NCI-H526 (cell line): ENCODE measurements around the gene MBOAT7.
A peak's percentile ranks its signal among the peaks of the same experiment; 100 is the strongest.

Source experiments
- DNase-seq, 2 experiments: peaks; one replicate each; lab custom pipeline; 2025; lab: John Stamatoyannopoulos, UW

MBOAT7 gene

DNA sequence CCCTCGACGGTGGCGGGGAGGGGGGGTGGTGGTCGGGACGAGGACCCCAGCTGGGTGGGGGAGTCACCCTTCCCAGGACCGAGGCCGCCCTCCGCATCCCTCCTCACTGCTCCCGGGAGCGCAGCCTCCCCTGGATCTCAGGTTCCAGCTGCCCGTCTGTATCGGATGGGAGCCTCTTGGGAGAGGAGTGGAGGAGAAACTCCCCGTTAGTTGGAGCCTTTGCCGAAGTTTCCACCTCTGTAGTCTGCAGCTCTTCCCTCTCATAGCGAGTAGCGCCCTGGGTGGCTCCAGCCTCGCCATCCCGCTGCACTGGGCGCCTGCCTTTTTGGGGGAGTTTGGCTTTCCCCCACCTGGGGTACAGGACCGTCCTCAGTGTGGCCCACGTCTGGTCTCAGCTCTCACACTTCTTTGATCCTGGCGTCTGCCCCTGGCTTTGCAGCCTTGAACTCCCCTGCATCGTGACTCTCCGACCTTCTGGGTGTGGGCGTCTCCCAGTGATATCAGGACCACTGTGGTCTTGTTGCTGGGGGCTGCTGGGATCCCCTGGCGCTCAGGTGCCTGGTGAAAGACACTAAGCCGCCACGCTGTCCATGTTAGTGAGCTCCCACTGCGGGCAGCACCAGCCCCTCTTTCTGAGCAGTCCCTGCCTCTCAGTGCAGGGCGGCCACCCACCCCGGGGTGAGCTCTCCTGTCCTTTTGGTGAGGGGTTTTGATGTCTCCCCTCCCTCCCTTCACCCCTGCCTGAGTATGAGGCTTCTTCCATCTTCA, 50.7 kb downstream of the MBOAT7 start:
- peak in 1 of 2 experiments; percentile 53 for DNase-seq

DNA sequence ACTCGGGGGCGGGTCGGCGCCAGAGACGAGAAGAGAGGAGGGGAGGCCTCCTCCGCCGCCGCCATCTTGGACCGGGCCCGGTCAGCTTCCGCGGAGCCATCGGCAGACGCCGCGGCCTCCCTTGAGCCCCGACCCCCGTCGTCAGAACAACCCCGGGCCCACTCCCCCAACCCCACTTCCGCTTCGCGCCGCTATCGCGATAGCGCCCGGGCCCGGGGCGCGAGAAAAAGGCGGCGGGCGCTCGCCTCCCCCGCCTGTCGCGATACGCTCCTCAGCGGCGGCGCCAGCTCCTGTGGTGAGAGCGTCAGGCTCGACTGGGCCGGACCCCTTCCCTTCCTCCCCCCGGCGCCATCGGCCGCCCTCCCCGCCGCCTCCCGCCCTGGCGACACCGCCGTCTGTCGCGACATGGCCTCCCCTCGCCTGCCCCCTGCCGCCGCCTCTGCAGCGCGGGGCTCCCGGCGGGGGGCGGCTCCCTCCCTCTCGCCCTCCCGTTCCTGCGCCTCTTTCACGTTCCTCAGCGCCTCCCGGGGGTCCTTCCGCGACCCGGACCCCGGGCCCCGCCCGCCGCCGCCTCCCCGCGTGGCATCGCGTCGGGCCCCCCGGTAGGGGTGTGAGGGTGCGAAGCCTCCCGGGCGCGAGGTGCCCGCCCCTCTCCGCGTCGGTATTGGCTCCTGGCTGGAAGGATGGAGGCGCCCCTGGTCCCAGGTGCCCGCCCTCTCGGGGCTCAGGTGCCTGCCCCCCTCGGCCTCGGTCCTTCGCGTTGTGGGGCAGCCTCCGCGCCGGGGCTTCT, 51.5 kb downstream of the MBOAT7 start, which contains the start of gene CNOT3:
Gene CNOT3, plus strand, starts transcription at position 64 of the 790 bp plus-strand sequence. CDS start 5,217 bp downstream, outside the sequence.
- DNase-seq, result peak in 1 of 2 experiments; percentile 53

DNA sequence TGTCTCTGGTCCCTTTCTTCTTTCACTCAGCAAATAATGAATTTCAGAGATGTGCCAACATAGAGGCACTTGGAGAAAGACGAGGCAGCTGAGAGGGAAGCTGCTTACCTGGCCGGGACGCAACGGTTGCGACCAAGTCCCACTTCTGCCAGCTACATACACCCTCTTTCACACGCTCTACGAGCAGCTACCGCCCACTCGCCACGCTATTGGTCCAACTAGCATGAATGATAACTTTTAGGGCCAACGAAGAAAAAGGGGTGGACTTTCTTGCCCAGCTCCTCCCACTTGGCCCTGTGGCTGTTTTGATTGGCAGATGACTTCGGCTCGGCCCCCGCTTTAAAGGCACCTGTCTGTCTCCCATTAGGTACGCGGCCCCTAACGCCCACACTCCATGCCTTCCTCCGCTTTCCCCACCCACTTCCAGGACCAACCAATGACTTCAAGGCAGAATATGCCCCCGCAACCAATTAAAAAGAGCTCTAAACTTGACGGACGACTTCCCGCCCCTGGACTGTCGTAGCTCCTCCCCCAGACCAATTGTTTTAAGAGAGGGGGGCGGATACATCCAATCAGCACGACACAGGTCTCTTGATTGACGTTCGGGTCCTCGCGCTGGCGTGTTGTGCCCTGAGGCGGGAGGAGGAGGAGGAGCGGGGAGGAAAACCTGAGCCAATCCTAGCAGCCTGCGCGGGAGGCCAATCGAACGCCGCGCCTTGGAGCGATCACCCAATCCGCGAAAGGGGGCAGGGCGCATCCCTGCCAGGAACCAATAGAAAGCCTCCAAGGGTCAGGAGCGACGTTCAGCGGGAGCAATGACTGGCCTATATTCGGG, 52.3 kb downstream of the MBOAT7 start:
- peak; percentile 100 for DNase-seq

DNA sequence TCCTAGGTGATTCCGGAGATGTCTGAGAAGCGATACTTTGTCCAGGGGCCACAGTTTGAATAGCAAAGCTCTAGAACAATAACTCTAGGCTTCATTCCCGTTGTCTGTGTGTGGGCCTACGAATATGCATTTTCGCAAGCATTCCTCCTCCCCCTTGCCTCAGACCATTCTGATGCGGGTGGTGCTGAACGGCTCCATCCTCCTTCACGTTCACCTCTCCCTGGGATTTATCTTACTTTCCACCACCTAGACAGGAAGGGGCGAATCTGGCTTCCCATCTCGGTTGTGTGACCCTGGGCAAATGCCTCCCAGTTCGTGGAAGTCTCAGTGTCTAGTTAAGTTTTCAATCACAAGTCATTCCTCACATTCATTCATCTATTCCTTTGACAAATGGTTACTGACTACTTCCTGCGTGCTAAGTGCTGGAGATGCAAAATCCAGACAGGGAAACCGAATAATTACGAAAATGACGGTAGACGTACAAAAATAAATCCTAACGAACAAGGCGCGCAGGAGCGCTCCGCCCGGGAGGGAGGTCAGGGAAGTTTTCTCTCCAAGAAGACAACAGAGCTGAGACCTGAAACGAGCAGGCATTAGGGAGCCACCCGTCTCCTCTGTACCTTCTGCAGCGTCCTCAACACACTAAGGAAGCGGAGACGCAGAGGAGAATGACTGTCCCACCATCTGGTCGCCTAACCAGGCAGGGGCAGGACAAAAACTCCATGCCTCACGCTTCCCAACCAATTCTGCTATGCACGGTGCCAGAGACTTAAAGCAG, 53.1 kb downstream of the MBOAT7 start:
- peak; percentile 71 to 78 for DNase-seq

DNA sequence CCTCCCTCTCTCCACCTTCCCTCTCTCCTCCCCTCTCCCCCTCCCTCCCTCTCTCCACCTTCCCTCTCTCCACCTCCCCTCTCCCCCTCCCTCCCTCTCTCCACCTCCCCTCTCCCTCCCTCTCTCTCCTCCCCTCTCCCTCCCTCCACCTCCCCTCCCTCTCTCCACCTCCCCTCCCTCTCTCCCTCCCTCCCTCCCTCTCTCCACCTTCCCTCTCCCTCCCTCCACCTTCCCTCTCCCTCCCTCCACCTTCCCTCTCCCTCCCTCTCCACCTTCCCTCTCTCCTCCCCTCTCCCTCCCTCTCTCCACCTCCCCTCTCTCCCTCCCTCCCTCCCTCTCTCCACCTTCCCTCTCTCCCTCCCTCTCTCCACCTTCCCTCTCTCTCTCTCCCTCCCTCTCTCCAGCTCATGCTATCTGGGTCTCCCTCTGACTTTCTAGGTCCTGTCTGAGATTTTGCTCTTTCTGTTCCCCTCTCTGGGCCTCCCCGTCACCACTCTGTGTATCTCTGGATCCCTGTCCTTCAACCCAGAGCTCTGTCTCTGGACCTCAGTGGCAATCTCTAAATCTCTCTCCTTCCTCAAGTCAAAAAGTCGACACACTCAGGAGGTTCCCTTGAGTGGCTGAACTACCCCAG, 55.3 kb downstream of the MBOAT7 start:
- no peak for DNase-seq

DNA sequence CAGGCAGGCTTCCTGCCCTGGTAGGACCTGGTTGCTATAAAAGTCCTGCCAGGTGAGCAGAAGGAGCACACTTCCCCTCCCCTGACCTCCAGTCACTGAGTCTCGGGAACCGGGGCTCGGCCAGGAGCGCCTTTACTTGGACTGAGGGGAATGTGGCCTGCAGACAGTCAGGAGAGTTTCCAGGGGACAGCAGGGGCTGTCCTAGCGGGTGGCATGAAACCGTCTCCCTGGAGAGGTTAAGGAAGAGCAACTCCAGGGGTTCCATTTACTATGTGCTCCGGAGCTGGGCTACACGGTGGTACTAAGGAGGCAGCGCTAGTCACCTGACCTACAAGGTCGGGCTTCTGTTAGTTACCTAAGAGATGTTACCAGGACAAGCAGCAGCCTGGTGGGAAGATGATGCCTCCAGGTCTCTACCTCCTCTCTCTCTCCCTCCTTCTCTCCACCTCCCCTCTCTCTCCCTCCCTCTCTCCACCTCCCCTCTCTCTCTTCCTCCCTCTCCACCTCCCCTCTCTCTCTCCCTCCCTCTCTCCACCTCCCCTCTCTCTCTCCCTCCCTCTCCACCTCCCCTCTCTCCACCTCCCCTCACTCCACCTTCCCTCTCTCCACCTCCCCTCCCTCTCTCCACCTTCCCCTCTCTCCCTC, 55.9 kb downstream of the MBOAT7 start:
- DNase-seq, result peak in 1 of 2 experiments; percentile 26

DNA sequence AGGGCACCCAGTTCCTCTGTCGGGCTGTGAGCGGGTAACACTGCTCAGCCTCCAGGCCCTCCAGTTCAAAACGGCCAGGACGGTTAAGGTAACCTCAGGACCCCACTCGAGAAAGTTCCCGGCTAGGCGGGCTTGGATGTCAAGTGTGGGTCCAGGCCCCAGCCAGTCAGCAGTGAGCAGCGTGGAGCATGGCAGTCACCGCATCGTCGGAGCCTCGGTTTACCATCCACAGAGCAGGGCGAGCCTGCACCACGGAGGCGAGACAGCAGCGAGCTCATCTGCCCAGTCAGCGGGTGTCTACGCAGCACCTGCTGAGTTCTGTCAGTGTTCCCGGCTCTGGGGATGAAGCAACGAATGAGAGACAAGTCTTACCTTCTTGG, 59.8 kb downstream of the MBOAT7 start:
- no peak for DNase-seq

DNA sequence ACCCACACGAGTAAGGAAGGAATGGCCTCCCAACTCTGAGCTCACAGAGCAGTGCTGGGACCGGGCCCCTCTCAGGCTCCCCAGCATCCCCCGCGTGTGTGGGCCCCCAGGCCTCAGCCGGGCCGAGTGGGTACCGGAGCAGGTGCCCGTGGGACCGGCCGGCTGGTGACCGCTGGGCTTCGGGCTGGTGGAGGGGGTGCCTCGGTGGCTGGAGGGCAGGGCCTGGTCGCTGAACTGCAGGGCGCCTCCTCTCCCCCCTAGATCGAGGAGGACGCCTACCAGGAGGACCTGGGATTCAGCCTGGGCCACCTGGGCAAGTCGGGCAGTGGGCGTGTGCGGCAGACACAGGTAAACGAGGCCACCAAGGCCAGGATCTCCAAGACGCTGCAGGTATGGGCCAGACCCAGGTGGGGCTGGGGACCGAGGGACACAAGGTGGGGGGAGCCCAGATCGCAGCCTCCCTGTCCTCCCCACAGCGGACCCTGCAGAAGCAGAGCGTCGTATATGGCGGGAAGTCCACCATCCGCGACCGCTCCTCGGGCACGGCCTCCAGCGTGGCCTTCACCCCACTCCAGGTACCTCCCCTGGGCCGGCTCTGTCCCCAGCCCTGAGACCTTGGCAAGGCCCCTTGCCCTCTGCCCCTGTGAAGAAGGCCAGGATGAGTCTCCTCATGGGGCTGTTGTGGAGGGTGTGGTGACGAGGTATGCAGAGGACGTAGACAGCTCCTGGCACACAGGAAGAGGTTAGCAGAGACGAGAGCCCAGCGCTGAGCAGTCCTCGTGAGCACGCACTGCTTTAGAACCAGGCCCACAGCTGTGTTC, 60.4 kb downstream of the MBOAT7 start:
- no peak for DNase-seq

DNA sequence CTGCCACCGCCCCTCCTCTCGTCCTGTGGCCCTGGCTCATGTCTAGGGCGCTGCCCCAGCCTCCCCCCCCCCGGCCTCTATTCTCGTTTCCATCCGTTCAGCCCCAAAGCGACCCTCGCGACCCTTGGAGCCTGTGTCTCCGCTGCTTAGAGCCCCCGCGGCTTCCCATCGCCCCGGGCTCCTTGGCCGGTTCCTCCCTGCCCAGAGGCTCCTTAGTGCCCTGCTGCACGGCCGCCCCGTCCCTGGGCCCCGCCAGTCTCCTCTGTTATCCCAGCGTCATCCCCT, 61.0 kb downstream of the MBOAT7 start:
- no peak for DNase-seq

DNA sequence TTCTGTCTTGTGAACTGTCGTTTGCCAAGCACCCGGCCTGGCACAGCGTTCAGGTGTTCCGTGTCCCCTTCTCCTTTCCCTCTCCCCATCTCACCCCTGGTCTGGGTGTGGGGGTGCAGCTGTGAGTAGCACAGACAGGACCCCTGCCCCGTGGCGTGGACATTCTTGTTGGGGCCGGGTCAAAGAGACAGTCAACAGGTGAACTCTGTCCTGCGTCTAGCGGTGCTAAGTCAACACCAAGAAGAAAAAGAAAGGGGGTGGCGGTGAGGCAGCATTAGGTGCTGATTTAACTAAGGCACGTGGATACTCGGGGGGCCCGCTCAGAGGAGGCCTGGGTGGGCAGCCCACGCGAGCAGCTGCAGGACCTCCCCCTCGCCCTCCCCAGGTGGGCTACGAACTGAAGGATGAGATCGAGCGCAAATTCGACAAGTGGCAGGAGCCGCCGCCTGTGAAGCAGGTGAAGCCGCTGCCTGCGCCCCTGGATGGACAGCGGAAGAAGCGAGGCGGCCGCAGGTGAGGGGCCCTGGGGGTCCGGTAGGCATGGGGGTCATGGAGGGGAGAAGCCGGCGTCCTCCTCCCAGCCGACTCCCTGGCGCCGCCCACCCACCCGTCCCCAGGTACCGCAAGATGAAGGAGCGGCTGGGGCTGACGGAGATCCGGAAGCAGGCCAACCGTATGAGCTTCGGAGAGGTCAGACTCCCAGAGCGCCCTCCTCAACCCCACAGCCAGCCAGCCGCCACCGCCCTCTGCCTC, 61.5 kb downstream of the MBOAT7 start:
- DNase-seq, result no peak

DNA sequence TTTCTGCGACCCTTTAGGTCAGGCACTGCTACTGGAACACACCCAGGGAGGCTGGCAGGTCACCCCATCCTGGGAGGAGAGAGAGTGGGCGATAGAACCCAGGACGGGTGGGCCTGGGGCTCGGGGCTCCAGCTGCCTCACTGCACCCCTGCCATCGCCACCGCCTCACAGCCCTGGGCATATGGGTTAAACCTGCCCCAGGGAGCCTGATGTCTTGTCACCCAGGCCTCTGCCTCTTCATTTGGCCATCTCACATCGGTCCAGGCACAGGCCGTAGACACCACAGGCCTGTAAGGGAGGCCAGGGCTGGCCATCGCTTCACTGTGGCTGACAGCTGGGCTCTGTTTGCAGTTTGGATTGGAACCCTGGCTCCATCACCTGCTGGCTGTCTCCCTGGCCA, 63.7 kb downstream of the MBOAT7 start:
- DNase-seq, result no peak

DNA sequence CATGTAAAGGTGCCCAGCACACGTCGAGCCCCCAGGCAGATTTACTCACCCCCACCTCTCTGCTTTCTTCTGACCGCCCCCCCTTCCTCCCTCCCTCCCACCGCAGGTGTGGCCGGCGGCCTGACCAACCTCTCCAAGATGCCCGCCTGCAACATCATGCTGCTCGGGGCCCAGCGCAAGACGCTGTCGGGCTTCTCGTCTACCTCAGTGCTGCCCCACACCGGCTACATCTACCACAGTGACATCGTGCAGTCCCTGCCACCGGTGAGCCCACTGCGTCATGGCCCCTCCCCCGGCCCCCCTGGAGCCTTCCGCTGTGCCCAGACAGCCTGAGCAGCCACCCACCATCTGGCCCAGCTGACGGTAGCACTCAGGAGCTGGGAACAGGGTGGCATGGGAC, 65.0 kb downstream of the MBOAT7 start:
- DNase-seq, result no peak

DNA sequence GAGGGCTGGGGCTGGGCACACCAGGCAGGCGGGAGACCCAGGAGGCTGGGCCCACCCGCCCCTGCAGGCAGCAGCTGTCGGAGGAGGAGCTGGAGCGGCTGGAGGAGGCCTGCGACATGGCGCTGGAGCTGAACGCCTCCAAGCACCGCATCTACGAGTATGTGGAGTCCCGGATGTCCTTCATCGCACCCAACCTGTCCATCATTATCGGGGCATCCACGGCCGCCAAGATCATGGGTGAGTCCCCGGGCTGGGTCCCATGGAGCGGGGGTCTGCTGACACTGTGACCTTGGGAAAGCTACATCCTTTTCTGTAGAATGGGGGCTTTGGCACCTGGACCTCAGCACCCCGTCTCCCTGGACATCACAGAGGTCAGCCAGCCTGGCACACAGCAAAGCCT, 65.7 kb downstream of the MBOAT7 start:
- DNase-seq, result no peak
